Dedifferentiated amniotic fluid mesenchymal stem cell (primary cell): ENCODE data around the gene COX20.

Experiments
- DNase-seq: peaks from one replicate; pipeline ENCODE4 v3.0.0-alpha.2; 2016; ENCODE audit errors: extremely low spot score

The COX20 gene

DNA sequence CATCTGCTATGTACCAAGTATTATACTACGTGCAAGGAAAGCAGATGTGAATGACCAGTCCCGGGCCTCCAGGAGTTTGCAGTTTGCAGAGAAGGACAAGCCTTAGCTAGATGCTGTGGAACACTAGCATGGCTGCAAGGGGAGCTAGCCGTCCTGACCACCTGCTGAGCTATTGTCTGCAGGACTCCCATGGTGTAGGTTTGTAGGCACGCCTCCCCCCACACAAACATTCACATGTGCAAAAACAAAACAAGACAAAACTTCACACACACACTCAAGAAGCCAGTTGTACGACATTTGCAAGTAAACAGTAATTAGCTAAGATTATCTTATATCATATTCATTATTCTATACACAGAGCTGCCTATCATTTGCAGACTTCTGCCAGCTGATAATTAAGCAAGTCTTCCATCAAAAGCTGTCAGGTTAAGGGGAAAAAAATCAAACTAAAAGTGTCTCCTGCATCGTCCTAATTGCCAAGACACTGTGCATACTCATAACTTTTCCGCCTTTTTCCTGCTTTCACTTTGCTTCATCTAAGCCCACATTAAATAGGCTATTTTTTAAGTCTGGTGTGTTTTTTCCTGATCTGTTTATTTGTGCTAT, 39.6 kb downstream of the COX20 start:
- DNase-seq: no peak

DNA sequence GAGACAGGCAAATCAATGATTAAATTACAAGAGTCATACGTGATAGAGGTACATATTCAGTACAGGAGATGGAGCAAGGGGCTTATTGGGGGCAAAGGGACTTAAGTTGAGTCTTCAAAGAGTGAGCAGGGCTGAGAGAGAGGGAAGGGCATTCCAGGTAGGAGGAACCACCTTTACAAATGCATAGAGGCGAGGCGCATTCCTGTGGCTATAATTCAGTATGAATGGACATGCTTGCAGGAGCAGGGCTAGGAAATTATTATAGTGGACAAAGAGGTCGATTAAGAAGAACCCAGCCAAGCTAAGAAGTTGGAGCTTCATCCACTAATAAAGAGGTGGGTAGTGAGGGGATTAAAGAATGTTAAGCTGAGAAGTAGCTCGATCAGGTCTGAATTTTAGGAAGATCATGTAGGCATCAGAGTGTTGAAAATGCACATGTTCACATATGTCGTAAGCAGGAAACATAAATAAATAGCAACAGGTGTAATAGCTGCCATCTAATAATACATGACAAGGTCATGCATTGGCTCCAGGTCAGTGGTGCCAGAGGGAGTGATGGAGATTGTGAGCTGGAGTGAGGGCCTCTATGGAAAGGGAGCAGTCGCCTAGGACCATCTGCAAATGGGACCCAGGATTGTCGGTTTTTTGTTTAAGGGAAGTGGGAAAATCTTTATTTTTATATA, 40.9 kb downstream of the COX20 start:
- DNase-seq: no peak

DNA sequence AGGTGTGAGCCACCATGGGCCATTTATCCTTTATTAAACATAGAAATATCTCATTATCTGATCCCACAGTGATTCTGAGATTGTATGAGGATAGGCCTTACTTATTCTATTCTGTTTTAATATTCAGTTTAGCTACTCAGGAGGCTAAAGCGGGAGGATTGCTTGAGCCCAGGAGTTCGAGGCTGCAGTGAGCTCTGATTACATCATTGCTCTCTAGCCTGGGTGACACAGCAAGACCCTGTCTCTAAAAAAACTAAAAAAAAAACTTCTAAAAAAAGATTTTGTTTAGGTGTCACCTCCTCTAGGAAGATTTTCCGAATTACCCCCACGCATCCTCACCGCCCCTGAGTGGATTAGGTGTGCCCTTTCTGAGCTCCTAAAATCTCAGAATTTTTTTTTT, 43.2 kb downstream of the COX20 start:
- no peak for DNase-seq

DNA sequence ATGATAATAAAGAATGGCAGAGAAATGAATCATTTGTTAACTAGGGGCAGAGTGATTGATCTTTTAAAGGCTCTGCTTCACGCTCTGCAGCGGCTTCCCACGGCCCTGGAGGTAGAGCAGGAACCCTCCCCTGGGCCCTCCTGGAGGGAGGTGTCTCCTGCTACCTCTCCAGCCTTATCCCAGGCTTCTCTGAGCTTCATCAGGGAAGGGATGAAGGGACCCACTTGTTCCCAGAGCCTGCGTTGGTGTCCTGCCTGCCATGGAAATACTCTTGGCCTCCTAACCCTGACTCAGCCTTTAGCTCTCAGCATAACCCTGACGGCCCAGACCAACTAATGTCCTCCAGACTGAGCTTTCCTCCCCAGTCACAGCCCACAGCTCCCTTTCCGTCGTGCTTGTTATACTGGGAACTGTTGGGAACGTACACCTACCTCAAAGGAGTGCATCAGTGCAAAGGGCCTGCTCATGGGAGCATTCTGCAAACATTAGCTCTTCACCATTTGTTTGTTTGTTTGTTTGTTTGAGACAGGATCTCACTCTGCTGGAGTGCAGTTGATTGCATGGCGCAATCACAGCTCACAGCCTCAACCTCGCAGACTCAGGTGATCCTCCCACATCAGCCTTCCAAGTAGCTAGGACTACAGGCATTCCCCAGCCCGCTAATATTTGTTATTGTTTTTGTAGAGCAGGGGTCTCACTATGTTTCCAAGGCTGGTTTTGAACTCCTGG, 46.3 kb downstream of the COX20 start:
- DNase-seq: no peak

DNA sequence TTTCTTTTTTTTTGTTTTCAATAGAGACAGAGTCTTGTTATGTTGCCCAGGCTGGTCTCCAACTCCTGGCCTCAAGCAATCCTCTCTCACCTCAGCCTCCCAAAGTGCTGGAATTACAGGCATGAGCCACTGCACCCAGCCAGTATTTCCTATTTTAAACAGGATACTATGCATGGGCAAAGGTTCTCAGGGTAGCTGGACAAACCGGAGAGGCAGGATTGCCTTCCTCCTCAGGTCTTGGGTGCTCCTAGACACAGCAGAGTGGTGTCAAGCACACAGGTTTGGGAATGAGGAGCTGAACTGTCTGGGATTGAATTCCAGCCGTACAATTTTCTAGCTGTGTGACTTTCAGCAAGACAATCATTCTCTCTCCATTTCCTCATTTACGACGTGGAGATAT, 51.8 kb downstream of the COX20 start:
- no peak for DNase-seq

DNA sequence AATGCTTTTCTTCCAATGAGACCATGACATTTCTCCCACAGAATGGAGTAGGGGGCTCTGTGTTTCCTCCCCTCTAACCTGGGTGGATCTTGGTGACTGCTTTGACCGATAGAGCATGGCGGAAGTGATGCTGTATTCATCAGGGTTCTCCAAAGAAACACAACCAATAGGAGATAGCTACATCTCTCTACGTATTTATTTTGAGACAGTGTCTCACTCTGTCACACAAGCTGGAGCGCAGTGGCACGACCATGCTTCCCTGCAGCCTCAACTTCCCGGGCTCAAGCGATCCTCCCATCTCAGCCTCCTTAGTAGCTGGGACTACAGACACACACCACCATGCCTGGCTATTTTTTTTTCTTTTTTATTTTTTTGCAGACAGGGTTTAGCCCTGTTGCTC, 58.4 kb downstream of the COX20 start:
- no peak for DNase-seq
